K562 (cell line): Measurements from ENCODE around the gene SCAMP5. TPM values are rescaled to one million over a fixed set of nuclear protein-coding genes. Genes with fewer than 3 reads are reported as not detected.

Experiments
- CCNT2 ChIP-seq: IDR thresholded peaks from 2 replicates; pipeline ENCODE4 v1.6.1; 2011; ENCODE audit warnings: borderline replicate concordance, low read depth, mild to moderate bottlenecking, moderate library complexity, mixed read lengths, low read length; ENCODE audit not compliant: insufficient read length; ENCODE audit errors: extremely low read depth
- CLOCK ChIP-seq: fragments of 250-450 bp; sonication (Bioruptor Pico); IDR thresholded peaks from 2 replicates; pipeline ENCODE4 v1.4.0; 2020; ENCODE audit warnings: mild to moderate bottlenecking, moderate library complexity, borderline replicate concordance
- ELF1 ChIP-seq: fragments of 200-800 bp; sonication (Bioruptor generic); IDR thresholded peaks from 2 replicates; pipeline ENCODE4 v1.6.1; 2016; ENCODE audit warnings: missing genetic modification characterization, missing compliant biosample characterization
- EP300 ChIP-seq: IDR thresholded peaks from 2 replicates; pipeline ENCODE4 v1.6.1; 2012; ENCODE audit warnings: low read length, improper control_type of control experiment
- FIP1L1 ChIP-seq: fragments of 200-400 bp; formaldehyde crosslinking; IDR thresholded peaks from 2 replicates; pipeline ENCODE4 v1.6.1; 2018; ENCODE audit warnings: mild to moderate bottlenecking, low read depth, low read length; ENCODE audit not compliant: poor library complexity, severe bottlenecking
- KDM4B ChIP-seq, 2 experiments: fragments of 450-650 bp in 1 of 2; sonication (generic) in 1 of 2; IDR thresholded peaks; 2 replicates each; pipeline ENCODE4 v1.6.1; 2016 to 2017; ENCODE audit warnings: borderline replicate concordance in 2 of 2, antibody characterized with exemption in 1 of 2, low read depth in 1 of 2, mild to moderate bottlenecking in 1 of 2
- MECOM ChIP-seq: fragments of 250-450 bp; sonication (Bioruptor Pico); IDR thresholded peaks from 2 replicates; pipeline ENCODE4 v1.8.0; 2022; ENCODE audit warnings: inconsistent platforms
- MTA3 ChIP-seq: fragments of 450-650 bp; formaldehyde crosslinking; IDR thresholded peaks from 2 replicates; pipeline ENCODE4 v1.6.1; 2017; ENCODE audit warnings: mild to moderate bottlenecking, borderline replicate concordance
- NCOA4 ChIP-seq: fragments of 450-650 bp; IDR thresholded peaks from 2 replicates; pipeline ENCODE4 v1.6.1; 2018; ENCODE audit warnings: mild to moderate bottlenecking; ENCODE audit not compliant: partially characterized antibody
- RBM39 ChIP-seq: fragments of 200-400 bp; formaldehyde crosslinking; optimal IDR thresholded peaks from 2 replicates; pipeline ENCODE3; 2018; ENCODE audit warnings: low read depth, low read length
- SMAD1 ChIP-seq: fragments of 150-350 bp; IDR thresholded peaks from 2 replicates; pipeline ENCODE4 v1.6.1; 2014; ENCODE audit warnings: low read length, low read depth; ENCODE audit not compliant: partially characterized antibody
- TCF15 ChIP-seq: fragments of 250-450 bp; sonication (Bioruptor Pico); IDR thresholded peaks from 2 replicates; pipeline ENCODE4 v1.8.0; 2022; ENCODE audit warnings: moderate library complexity, mild to moderate bottlenecking, inconsistent platforms
- XRCC4 ChIP-seq: IDR thresholded peaks from one replicate; pipeline ENCODE4 v1.6.1; 2011; ENCODE audit not compliant: insufficient read depth, insufficient read length; ENCODE audit errors: extremely low read depth
- ZNF232 ChIP-seq: sonication (generic); formaldehyde crosslinking; IDR thresholded peaks from 2 replicates; pipeline ENCODE4 v1.8.0; 2022; ENCODE audit warnings: mild to moderate bottlenecking, missing genetic modification reagents
- ZNF766 ChIP-seq: fragments of 200-800 bp; sonication (Bioruptor generic); conservative IDR thresholded peaks from 2 replicates; pipeline ENCODE4 v1.6.1; 2016; ENCODE audit warnings: missing genetic modification characterization, missing compliant biosample characterization
- polyA plus RNA-seq, 8 experiments: library from polyadenylated mRNA; depleted of rRNA in 4 of 8; stranded (reverse) in 5 of 8; unstranded in 3 of 8; fragments of >200 nt; fragmentation: Nextera tagmentation in 2 of 8; fragmentation: Illumina TruSeq in 1 of 8; extraction: Ambion mirVana in 2 of 8; extraction: Trizol in 1 of 8; gene quantifications; 2 replicates each; pipeline versions ENCODE4 v1.2.1 to v1.2.3, GENCODE V29; 2011 to 2014; ENCODE audit warnings: inconsistent platforms in 1 of 8, missing spikeins in 1 of 8
- total RNA-seq, 7 experiments: library from RNA; depleted of rRNA in 6 of 7; stranded (reverse); fragments of >200 nt in 6 of 7; fragmentation: Illumina TruSeq in 2 of 7; extraction: Trizol in 2 of 7; gene quantifications; 2 replicates each; pipeline versions ENCODE4 v1.2.1 to v1.2.3, GENCODE V29; 2011 to 2021; ENCODE audit warnings: low replicate concordance in 1 of 7
- TF ChIP-seq, protein P1 (sequence below): fragments of 450-650 bp; IDR thresholded peaks from 2 replicates; pipeline ENCODE4 v1.6.1; 2016; ENCODE audit warnings: low read depth

SCAMP5 gene
- total and polyA plus RNA-seq, 9 of the 15 experiments (the other 6 are each of a cell fraction or from before 2014, with no cell fraction given): 0.09 to 0.29 (median 0.19) TPM; not detected in 5

DNA sequence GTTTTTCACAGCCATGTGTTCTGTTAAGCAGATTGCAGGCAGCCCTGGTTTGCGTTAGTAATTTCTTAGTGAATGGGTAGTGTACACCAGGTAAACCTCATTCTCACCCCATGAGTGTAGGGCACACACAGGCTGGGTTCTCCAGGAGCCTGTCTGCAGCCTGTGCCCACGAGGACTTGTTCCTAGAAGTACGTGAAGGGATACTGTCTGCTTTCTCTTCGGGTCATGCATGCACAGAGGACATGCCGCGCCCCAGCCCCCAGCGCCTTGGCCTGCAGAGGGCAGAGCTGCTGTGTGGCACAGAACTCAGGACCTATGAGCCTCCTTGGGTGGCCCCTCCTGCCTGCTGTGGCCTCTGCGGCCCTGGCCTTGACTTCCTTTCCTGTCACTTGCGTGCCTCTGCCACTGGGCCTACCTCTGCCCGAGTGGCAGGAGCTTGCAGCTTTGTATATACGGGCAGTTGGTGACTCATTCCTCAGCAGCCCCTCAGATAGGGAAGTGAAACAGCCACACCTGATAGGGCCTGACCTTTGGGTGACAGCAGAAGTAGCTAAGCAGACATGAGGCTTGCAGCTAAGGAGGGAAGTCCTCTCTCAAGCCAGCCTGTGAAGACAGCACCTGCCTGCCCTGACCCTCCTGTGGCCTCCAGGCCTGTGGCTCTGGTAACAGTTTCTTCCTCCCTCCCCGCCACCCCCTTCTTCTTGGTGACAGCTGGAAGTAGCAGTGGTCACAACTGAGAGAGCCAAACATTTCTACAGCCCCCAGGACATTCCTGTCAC lies 47.6 kb downstream of the SCAMP5 start (continued):
- TF ChIP-seq FIP1L1 (no peak), CCNT2 (no peak), NCOA4 (no peak), MECOM (peak; percentile 41; the same call in 1 of the 2 replicates), ZNF232 (CRISPR knock-in tag) (no peak), MTA3 (no peak; the same call in 1 of the 2 replicates), ELF1 (no peak), SMAD1 (no peak), RBM39 (no peak), EP300 (peak; percentile 80), ZNF766 (CRISPR knock-in tag) (no peak), XRCC4 (no peak), KDM4B (IDR thresholded peaks at IDR 0.05; ENCODE audit: borderline replicate concordance in 2 of 2, low read depth in 1 of 2) (no peak; a peak in 1 of 4 replicates), TCF15 (CRISPR knock-in tag) (no peak), CLOCK (CRISPR knock-in tag) (no peak)
- TF ChIP-seq, protein P1, sequence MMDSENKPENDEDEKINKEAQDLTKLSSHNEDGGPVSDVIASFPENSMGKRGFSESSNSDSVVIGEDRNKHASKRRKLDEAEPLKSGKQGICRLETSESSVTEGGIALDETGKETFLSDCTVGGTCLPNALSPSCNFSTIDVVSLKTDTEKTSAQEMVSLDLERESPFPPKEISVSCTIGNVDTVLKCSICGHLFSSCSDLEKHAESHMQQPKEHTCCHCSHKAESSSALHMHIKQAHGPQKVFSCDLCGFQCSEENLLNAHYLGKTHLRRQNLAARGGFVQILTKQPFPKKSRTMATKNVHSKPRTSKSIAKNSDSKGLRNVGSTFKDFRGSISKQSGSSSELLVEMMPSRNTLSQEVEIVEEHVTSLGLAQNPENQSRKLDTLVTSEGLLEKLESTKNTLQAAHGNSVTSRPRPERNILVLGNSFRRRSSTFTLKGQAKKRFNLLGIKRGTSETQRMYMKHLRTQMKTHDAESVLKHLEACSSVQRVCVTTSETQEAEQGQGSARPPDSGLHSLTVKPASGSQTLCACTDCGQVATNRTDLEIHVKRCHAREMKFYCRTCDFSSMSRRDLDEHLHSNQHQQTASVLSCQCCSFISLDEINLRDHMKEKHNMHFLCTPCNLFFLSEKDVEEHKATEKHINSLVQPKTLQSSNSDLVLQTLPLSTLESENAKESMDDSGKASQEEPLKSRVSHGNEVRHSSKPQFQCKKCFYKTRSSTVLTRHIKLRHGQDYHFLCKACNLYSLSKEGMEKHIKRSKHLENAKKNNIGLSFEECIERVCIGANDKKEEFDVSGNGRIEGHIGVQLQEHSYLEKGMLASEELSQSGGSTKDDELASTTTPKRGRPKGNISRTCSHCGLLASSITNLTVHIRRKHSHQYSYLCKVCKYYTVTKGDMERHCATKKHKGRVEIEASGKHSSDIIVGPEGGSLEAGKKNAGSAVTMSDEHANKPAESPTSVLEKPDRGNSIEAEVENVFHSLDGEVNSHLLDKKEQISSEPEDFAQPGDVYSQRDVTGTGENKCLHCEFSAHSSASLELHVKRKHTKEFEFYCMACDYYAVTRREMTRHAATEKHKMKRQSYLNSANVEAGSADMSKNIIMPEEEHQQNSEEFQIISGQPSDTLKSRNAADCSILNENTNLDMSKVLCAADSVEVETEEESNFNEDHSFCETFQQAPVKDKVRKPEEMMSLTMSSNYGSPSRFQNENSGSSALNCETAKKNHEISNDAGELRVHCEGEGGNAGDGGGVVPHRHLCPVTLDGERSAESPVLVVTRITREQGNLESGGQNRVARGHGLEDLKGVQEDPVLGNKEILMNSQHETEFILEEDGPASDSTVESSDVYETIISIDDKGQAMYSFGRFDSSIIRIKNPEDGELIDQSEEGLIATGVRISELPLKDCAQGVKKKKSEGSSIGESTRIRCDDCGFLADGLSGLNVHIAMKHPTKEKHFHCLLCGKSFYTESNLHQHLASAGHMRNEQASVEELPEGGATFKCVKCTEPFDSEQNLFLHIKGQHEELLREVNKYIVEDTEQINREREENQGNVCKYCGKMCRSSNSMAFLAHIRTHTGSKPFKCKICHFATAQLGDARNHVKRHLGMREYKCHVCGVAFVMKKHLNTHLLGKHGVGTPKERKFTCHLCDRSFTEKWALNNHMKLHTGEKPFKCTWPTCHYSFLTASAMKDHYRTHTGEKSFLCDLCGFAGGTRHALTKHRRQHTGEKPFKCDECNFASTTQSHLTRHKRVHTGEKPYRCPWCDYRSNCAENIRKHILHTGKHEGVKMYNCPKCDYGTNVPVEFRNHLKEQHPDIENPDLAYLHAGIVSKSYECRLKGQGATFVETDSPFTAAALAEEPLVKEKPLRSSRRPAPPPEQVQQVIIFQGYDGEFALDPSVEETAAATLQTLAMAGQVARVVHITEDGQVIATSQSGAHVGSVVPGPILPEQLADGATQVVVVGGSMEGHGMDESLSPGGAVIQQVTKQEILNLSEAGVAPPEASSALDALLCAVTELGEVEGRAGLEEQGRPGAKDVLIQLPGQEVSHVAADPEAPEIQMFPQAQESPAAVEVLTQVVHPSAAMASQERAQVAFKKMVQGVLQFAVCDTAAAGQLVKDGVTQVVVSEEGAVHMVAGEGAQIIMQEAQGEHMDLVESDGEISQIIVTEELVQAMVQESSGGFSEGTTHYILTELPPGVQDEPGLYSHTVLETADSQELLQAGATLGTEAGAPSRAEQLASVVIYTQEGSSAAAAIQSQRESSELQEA: no peak
